NCI-H1436 treated with DMSO at 0.1 percent for 48 hours (cell line): ENCODE results near the gene RNU1-4.
"Not testable (repeated sequence)": the region's sequence is repeated elsewhere in the genome, so short reads cannot be mapped to it uniquely, and the experiment has no call there.

Source experiments
- DNase-seq: peaks from one replicate; lab custom pipeline; 2025; lab: John Stamatoyannopoulos, UW

Gene RNU1-4

DNA sequence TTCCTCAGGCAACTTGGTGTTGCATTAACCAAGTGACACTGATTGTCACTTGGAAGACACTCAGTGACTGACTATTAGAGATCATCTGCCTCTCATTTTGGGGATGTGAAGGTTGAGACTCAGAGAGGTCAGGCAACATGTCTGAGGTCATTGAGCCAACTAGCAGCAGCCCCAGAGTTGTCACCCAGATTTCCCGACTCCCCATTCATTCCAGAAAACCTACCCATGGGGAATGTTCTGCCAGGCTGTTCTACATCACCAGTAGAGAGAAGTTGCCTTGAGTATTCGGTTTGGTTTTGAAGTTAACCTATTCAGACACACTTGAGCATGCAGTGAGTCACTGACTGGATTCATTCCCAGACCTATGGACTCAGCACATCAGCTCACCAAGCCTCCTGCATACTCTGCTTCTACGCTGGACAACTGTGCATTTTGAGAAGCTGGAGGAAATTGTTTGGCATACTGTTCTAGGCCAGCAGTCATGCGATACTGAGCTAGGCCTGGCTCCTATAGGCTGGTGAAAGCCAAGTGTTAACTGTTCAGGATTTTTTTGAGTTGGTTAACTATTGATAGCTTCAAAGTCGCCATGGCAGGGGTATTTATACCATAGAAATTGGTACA lies 29.9 kb downstream of the RNU1-4 start:
- not testable (repeated sequence) for DNase-seq

DNA sequence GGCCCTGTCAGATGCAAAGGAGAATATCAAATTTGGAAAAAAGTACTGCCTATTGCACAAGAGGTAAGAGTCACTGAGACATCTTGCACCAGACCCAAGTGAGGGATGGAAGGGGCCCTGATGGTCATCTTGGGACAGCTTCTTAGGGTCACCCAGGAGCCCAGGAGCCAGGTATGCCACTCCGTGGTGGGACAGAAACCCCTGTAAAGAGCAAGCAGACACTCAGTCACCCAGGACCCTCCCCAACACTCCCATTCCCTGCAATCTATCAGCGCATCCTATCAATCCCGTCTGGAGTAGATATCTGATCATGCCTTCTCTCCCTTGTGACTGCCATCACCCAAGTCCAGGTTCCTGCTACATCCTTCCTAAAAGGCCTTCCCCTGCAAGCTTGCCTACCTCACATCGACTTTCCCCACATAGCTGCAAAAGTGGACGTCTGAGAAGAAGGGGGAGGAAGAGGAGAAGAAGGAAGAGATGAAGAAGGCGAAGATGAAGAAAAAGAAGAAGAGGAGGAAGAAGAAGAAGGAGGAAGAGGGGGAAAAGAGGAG lies 30.7 kb downstream of the RNU1-4 start:
- not testable (repeated sequence) for DNase-seq

DNA sequence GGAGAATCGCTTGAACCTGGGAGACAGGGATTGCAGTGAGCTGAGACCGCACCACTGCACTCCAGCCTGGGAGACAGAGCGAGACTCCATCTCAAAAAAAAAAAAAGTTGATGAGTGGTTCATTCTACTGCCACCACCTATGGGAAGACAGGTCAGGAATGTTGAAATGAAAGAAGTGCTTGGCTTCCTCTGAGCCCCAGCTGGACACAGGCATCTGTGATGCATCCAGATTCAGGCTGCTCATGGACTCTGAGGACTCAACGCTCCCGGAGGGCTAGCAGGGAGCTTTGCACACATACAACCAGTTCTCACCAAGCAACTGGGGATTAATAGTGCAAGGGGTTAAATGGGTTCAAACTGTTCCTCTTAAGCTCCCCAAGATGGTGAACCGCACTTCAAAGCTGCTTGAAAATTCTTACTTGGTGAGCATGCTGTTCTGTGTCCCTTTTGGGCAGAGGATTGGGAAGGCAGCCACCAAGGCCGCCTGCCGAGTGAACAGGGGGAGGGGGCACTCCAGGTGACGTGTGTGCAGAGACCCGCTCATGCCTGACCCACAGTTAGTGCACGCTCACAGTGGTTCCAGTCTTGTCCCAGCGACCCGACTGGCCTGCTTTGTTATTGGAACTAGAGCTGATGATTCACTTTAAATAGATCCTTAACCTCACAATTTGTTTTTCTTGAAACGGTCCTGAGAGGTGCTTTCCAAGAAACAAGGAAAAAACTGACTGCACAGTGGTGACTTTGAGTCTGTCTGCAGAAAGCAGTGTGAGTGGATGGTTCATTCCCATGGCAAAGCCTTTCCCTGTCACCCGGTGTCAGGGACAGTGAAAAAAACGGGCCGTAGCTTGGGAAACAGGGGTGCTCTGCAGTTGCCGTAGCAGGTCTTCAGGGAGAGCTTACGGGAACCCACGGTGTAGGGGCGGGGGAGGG lies 32.2 kb downstream of the RNU1-4 start:
- DNase-seq = not testable (repeated sequence)

GRCh38 chr1:16773205-16773596 lies 32.9 kb downstream of the RNU1-4 start:
- DNase-seq = not testable (repeated sequence)

GRCh38 chr1:16773723-16774122 lies 33.4 kb downstream of the RNU1-4 start:
- DNase-seq = not testable (repeated sequence)

GRCh38 chr1:16774773-16775172 lies 34.5 kb downstream of the RNU1-4 start:
- not testable (repeated sequence) for DNase-seq

GRCh38 chr1:16775290-16775689 lies 35.0 kb downstream of the RNU1-4 start:
- not testable (repeated sequence) for DNase-seq

DNA sequence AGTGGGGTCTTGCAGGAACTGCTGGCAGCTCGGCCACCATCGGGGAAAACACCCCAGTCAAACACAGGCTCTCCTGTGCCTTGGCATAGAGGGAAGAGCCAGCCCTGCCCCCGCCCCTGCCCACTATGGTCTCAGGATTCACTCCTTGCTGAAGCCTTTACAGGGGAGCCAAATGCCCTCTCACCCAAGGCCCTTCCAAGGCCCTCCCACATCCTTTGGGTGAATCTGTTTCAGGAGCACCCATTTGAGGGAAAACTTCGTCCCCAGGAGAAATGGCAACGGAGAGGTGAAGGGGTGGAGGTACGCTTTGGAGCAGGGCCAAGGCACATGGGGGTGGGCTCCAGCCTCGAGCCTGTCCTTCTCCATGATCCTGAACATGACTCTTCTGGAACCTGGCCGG lies 35.9 kb downstream of the RNU1-4 start:
- not testable (repeated sequence) for DNase-seq

DNA sequence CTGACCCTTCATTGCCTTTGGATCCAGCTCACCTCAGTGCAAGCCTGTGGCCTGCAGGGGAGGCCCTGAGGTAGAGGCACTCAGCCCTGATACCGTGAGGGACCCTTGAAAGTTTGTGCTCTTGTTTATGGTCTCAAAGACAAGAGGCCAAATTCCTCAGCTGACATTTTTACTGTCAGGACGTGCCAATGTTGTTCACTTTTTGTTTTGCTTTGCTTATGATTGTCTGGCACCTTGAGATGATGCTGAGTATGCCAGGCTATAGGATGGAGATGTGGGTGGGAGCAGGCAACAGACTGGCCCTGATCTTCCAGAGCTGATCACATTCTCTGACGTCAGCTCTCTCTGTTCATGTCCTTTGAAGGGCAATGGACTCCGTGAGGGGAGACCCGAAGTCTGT lies 36.5 kb downstream of the RNU1-4 start:
- not testable (repeated sequence) for DNase-seq

- not testable (repeated sequence) for DNase-seq
These were observed 37.5 kb downstream of the RNU1-4 start for GRCh38 chr1:16777821-16778220.

DNA sequence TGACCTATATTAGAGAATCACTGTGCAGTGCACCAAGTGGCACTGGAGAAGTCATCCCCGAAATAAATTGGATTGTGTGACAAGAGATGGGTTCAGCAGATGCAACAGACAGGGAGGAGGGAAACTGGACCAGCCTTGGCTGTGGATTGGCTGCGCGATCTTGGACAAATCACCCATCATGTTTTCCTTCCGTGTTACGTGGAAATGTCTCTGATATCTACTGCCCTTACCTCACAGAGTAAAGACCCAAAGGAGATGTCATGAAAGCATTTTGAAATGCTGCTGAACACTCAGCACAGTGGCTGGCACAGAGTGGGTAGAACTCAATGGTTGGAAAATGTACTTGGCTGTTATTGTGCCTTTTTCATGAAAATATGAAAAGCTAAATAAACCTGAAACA lies 39.2 kb downstream of the RNU1-4 start:
- DNase-seq = not testable (repeated sequence)

- DNase-seq = not testable (repeated sequence)
These were observed 40.7 kb downstream of the RNU1-4 start for GRCh38 chr1:16781033-16781432.

- not testable (repeated sequence) for DNase-seq
These were observed 41.3 kb downstream of the RNU1-4 start for GRCh38 chr1:16781625-16782024.

GRCh38 chr1:16784955-16785354 lies 44.6 kb downstream of the RNU1-4 start:
- not testable (repeated sequence) for DNase-seq

DNA sequence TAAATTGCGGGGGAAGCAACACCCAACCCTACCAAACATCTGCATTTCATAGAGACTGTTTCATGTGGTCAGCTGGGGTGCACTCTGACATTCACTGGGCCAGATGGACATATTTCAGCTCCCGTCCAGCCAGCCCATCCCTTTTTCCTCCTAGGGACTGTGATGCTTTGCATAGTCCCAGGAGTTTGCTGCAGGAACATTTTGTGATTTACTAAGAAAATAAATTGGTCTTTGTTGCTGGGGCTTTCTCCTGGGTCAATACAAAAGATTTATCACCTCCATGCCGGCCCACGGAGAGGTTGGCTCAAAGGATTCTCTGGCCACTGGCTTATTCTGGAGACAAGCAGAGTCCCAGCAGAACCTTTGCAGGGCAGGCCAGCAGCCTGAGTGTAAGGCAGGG lies 46.0 kb downstream of the RNU1-4 start:
- not testable (repeated sequence) for DNase-seq

GRCh38 chr1:16787175-16787574 lies 46.9 kb downstream of the RNU1-4 start:
- DNase-seq = not testable (repeated sequence)

- DNase-seq = not testable (repeated sequence)
These were observed 47.4 kb downstream of the RNU1-4 start for GRCh38 chr1:16787711-16788110.
